PC-3 (cell line): Measurements from ENCODE around the gene MXRA7. TPM values are rescaled to one million over a fixed set of nuclear protein-coding genes. Genes with fewer than 3 reads are reported as not detected.

Experiments
- ATAC-seq: fragments of 200-7000 bp; cut with Tn5 transposase; 2 replicates; pipeline ENCODE4 v1.9.1; 2020; ENCODE audit warnings: mild to moderate bottlenecking, moderate library complexity
- BruUV-seq: library from RNA; stranded (reverse); fragments of 400-500 nt; replicated peaks from 2 replicates; lab custom pipeline; 2021; lab: Mats Ljungman, UMichigan
- CTCF ChIA-PET: fragments of 300-600 bp; sonication (Branson Sonifier 250); formaldehyde crosslinking; loops from one replicate; lab custom pipeline; 2022; ENCODE audit warnings: antibody characterized with exemption; lab: Charles Lee
- POLR2A ChIA-PET: fragments of 300-600 bp; sonication (Branson Sonifier 250); formaldehyde crosslinking; loops from one replicate; lab custom pipeline; 2022; ENCODE audit warnings: antibody characterized with exemption; ENCODE audit not compliant: unreplicated experiment; lab: Charles Lee
- DNase-seq: peaks from one replicate; pipeline ENCODE4 v3.0.0-alpha.2; 2015
- H2AFZ ChIP-seq: fragments of 300-600 bp; sonication (generic); 2 replicates; pipeline ENCODE4 v1.6.0; 2016; ENCODE audit warnings: antibody characterized with exemption, low read length
- H3F3A ChIP-seq: fragments of 300-600 bp; sonication (generic); one replicate; pipeline ENCODE4 v1.6.0; 2017; ENCODE audit warnings: antibody characterized with exemption, low read length, control low read depth, mild to moderate bottlenecking; ENCODE audit not compliant: unreplicated experiment
- H3K27ac ChIP-seq: fragments of 300-600 bp; sonication (generic); 2 replicates; pipeline ENCODE4 v1.5.1; 2016; ENCODE audit warnings: mild to moderate bottlenecking, low read length
- H3K27me3 ChIP-seq: fragments of 300-600 bp; sonication (generic); 2 replicates; pipeline ENCODE4 v1.6.1; 2016; ENCODE audit warnings: low read length, mixed read lengths
- H3K36me3 ChIP-seq: fragments of 300-600 bp; sonication (generic); 2 replicates; pipeline ENCODE4 v1.6.1; 2016; ENCODE audit warnings: low read depth, mixed run types, low read length, mixed read lengths
- H3K4me1 ChIP-seq: fragments of 300-600 bp; sonication (generic); 2 replicates; pipeline ENCODE4 v1.5.1; 2016; ENCODE audit warnings: low read length; ENCODE audit not compliant: insufficient read depth
- H3K4me2 ChIP-seq: fragments of 300-600 bp; sonication (generic); 2 replicates; pipeline ENCODE4 v1.6.0; 2016; ENCODE audit warnings: low read length
- H3K4me3 ChIP-seq: fragments of 300-600 bp; sonication (generic); 2 replicates; pipeline ENCODE4 v1.5.1; 2016; ENCODE audit warnings: mild to moderate bottlenecking, low read length, mixed read lengths
- H3K79me2 ChIP-seq: fragments of 300-600 bp; sonication (generic); 2 replicates; pipeline ENCODE4 v1.6.1; 2017; ENCODE audit warnings: low read length, mixed read lengths
- H3K9ac ChIP-seq: fragments of 300-600 bp; sonication (generic); 2 replicates; pipeline ENCODE4 v1.6.0; 2016; ENCODE audit warnings: mild to moderate bottlenecking, low read length
- H3K9me2 ChIP-seq: fragments of 300-600 bp; sonication (generic); replicated peaks from 2 replicates; pipeline ENCODE4 v1.6.1; 2016; ENCODE audit warnings: mixed run types, low read length, mixed read lengths
- H3K9me3 ChIP-seq: fragments of 300-600 bp; sonication (generic); 2 replicates; pipeline ENCODE4 v1.6.1; 2016; ENCODE audit warnings: low read length, mixed read lengths
- H4K20me1 ChIP-seq: fragments of 300-600 bp; sonication (generic); 2 replicates; pipeline ENCODE4 v1.6.1; 2016; ENCODE audit warnings: low read length, mixed read lengths
- CTCF ChIP-seq: fragments of 300-600 bp; sonication (generic); conservative IDR thresholded peaks from 2 replicates; pipeline ENCODE4 v1.5.1; 2017; ENCODE audit warnings: antibody characterized with exemption, low read depth, mild to moderate bottlenecking, low read length
- EZH2 ChIP-seq: fragments of 300-600 bp; sonication (generic); IDR thresholded peaks from one replicate; pipeline ENCODE4 v1.6.1; 2017; ENCODE audit warnings: antibody characterized with exemption, mild to moderate bottlenecking, low read length; ENCODE audit not compliant: unreplicated experiment
- EZH2phosphoT487 ChIP-seq: fragments of 300-600 bp; sonication (generic); IDR thresholded peaks from 2 replicates; pipeline ENCODE4 v1.6.1; 2018; ENCODE audit warnings: mild to moderate bottlenecking, antibody characterized with exemption, low read length, borderline replicate concordance
- intact Hi-C: fragments of 100-400 bp; cut with micrococcal nuclease; formaldehyde crosslinking; loops from 2 replicates; pipeline ENCODE4 v1.9.0; 2023
- total RNA-seq: library from RNA; depleted of rRNA; stranded (reverse); fragments of >200 nt; gene quantifications from 2 replicates; pipeline ENCODE4 v1.2.3, GENCODE V29; 2014

The MXRA7 gene
- total RNA-seq, 1 experiment from 2014 or later: 98.3 TPM

GRCh38 chr17:76646712-76647111 is 64.1 kb downstream of the MXRA7 start:
- CTCF ChIA-PET: no interaction called here
- Histone ChIP-seq H4K20me1 (no peaks in the 10 kb centered on the region), H3K4me2 (no peak overlapping the region), H3K4me1 (peaks cover 17% of the 10 kb centered on the region), H3K9me3 (no peaks in the 10 kb centered on the region), H3F3A (no peaks in the 10 kb centered on the region), H2AFZ (no peak overlapping the region), H3K27me3 (no peaks in the 10 kb centered on the region), H3K4me3 (no peak overlapping the region), H3K9ac (no peak overlapping the region), H3K9me2 (no peaks in the 10 kb centered on the region), H3K79me2 (no peaks in the 10 kb centered on the region), H3K36me3 (no peaks in the 10 kb centered on the region), H3K27ac (no peak overlapping the region)
- ATAC-seq (no peak), DNase-seq (no peak)
- BruUV-seq: no TSS peak
- POLR2A ChIA-PET: no interaction called here
- no peak for TF ChIP-seq EZH2phosphoT487
- no peak for TF ChIP-seq CTCF
- no peak for TF ChIP-seq EZH2
- intact Hi-C loops: loop anchor here (10.0 kb wide), 1 partner anchor 68 kb away; the partner anchor contains the start of gene MXRA7

GRCh38 chr17:76645481-76645880 is 65.3 kb downstream of the MXRA7 start:
- ATAC-seq (no peak), DNase-seq (no peak)
- H3K79me2 ChIP-seq: no peaks in the 10 kb centered on the region
- no peak overlapping the region for H3K4me2 ChIP-seq
- no peaks in the 10 kb centered on the region for H3K9me2 ChIP-seq
- H3K36me3 ChIP-seq: no peaks in the 10 kb centered on the region
- intact Hi-C loops: loop anchor here (10.0 kb wide), 1 partner anchor 69 kb away; the partner anchor contains the start of gene MXRA7
- BruUV-seq: no TSS peak
- no peak overlapping the region for H3K27ac ChIP-seq
- H3K9ac ChIP-seq: no peak overlapping the region
- no peaks in the 10 kb centered on the region for H3F3A ChIP-seq
- H3K4me3 ChIP-seq: no peak overlapping the region
- ChIA-PET CTCF (no interaction called here), POLR2A (interaction anchor here (0.6 kb wide), 2 partner anchors 393 to 478 kb away, joined by 3 to 4 read pairs; no protein-coding TSS in a partner anchor)
- H3K27me3 ChIP-seq: no peaks in the 10 kb centered on the region
- no peak for TF ChIP-seq EZH2
- no peak for TF ChIP-seq CTCF
- no peak for TF ChIP-seq EZH2phosphoT487
- H4K20me1 ChIP-seq: no peaks in the 10 kb centered on the region
- H3K9me3 ChIP-seq: no peaks in the 10 kb centered on the region
- no peak overlapping the region for H2AFZ ChIP-seq
- peaks cover 28% of the 10 kb centered on the region for H3K4me1 ChIP-seq

- Histone ChIP-seq H3K79me2 (no peaks in the 10 kb centered on the region), H3K4me1 (peaks cover 28% of the 10 kb centered on the region), H2AFZ (no peak overlapping the region), H3K27ac (no peak overlapping the region), H3K36me3 (no peaks in the 10 kb centered on the region), H3K27me3 (no peaks in the 10 kb centered on the region), H3F3A (no peaks in the 10 kb centered on the region), H3K4me2 (no peak overlapping the region), H3K9me2 (no peaks in the 10 kb centered on the region), H4K20me1 (no peaks in the 10 kb centered on the region), H3K9ac (no peak overlapping the region), H3K9me3 (no peaks in the 10 kb centered on the region), H3K4me3 (no peak overlapping the region)
- ChIA-PET CTCF (no interaction called here), POLR2A (interaction anchor here (0.6 to 0.7 kb wide), 2 partner anchors 10 to 478 kb away, joined by 3 to 4 read pairs; no protein-coding TSS in a partner anchor)
- BruUV-seq: no TSS peak
- DNase-seq: no peak
- ATAC-seq: no peak
- TF ChIP-seq EZH2: no peak
- TF ChIP-seq EZH2phosphoT487: no peak
- TF ChIP-seq CTCF: no peak
- intact Hi-C loops: loop anchor here (10.0 kb wide), 1 partner anchor 70 kb away; the partner anchor contains the start of gene MXRA7
Observed at GRCh38 chr17:76644995-76645394, 65.8 kb downstream of the MXRA7 start.
